T-helper 1 cell treated with Interleukin-12 subunit alpha and Interleukin-12 subunit beta and Interleukin-4 antibody, amounts not matched to agents 30 ng/mL and 1 ng/mL, for 36 hours (primary cell): Measurements from ENCODE around the gene ANKLE1. TPM values are rescaled to one million over a fixed set of nuclear protein-coding genes. Genes with fewer than 3 reads are reported as not detected.

ENCODE experiments used
- intact Hi-C: fragments of 100-400 bp; cut with micrococcal nuclease; formaldehyde crosslinking; loops from one replicate; pipeline ENCODE4 v1.15.1; 2024
- total RNA-seq: library from RNA; stranded (reverse); gene quantifications from 2 replicates; pipeline ENCODE4 v1.2.3, GENCODE V29; 2022

The ANKLE1 gene
- total RNA-seq, 1 donor from 2014 or later = 3.7 TPM

DNA sequence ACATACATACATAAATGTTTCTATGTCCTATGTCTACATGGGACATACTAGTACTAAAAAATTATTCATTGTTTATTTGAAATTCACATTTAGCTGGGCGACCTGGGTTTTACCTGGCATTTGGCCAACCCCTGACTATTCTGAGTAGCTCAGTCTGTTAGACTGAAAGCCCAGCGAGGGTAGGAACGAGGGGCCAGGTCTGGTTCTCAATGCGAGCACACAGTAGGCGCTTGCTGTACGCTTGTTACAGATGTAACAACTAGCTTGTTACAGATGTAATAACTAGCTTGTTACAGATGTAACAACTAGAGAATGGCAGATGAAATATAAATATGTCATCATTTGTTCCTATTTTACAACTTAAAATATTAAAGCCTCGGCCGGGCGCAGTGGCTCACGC, 53.9 kb downstream of the ANKLE1 start:
- intact Hi-C loops = loop anchor here (10.0 kb wide), 1 partner anchor 519 kb away; the partner anchor contains the start of gene RPL18A

Other genes with a start within 250 kb of the ANKLE1 start
- gene HAUS8, start 206.4 kb upstream of the ANKLE1 start, total RNA-seq = 22.8 and 28.6 TPM in 2 replicates
- 220 and 224 TPM in 2 replicates for gene MYO9B, start 206.1 kb upstream of the ANKLE1 start, total RNA-seq
- 27.8 and 31.3 TPM in 2 replicates for gene USE1, start 66.5 kb upstream of the ANKLE1 start, total RNA-seq
- 15.7 and 21.3 TPM in 2 replicates for gene OCEL1, start 55.7 kb upstream of the ANKLE1 start, total RNA-seq
- 6.4 and 6.5 TPM in 2 replicates for gene NR2F6, start 36.0 kb upstream of the ANKLE1 start, total RNA-seq
- 0.22 and 0.80 TPM in 2 replicates for gene USHBP1, start 17.2 kb upstream of the ANKLE1 start, total RNA-seq
- 107 and 113 TPM in 2 replicates for gene BABAM1, start 14.5 kb upstream of the ANKLE1 start, total RNA-seq
- gene ABHD8, start 21.5 kb downstream of the ANKLE1 start, total RNA-seq = 12.0 and 12.7 TPM in 2 replicates
- 81.3 and 84.7 TPM in 2 replicates for gene MRPL34, start 24.0 kb downstream of the ANKLE1 start, total RNA-seq
- gene DDA1, start 27.7 kb downstream of the ANKLE1 start, total RNA-seq = 44.5 and 45.8 TPM in 2 replicates
- gene ANO8, start 53.0 kb downstream of the ANKLE1 start, total RNA-seq = 13.2 and 13.6 TPM in 2 replicates
- 32.3 and 36.9 TPM in 2 replicates for gene GTPBP3, start 55.7 kb downstream of the ANKLE1 start, total RNA-seq
- 0.12 TPM in 1 of 2 replicates, not detected in the other for gene PLVAP, start 95.4 kb downstream of the ANKLE1 start, total RNA-seq
- 4.1 and 4.5 TPM in 2 replicates for gene CCDC194, start 112.3 kb downstream of the ANKLE1 start, total RNA-seq
- 214 and 218 TPM in 2 replicates for gene BST2, start 123.7 kb downstream of the ANKLE1 start, total RNA-seq
- 38.7 and 39.2 TPM in 2 replicates for gene MVB12A, start 138.1 kb downstream of the ANKLE1 start, total RNA-seq
- not detected in 2 replicates for gene TMEM221, start 166.8 kb downstream of the ANKLE1 start, total RNA-seq
- gene NXNL1, start 179.0 kb downstream of the ANKLE1 start, total RNA-seq = not detected in 2 replicates
- gene SLC27A1, start 188.6 kb downstream of the ANKLE1 start, total RNA-seq = 1.4 and 1.7 TPM in 2 replicates
- gene PGLS, start 229.7 kb downstream of the ANKLE1 start, total RNA-seq = 63.3 and 68.7 TPM in 2 replicates